GM12874 (cell line): ENCODE measurements around the gene ZBTB4.

Experiments
- TF ChIP-seq, protein P1 (sequence below): IDR thresholded peaks from 2 replicates; pipeline ENCODE4 v1.5.1; 2011; ENCODE audit warnings: low read depth, mild to moderate bottlenecking, control low read depth, low read length, moderate library complexity; ENCODE audit not compliant: insufficient read depth

The ZBTB4 gene

GRCh38 chr17:7425756-7426155 lies 53.7 kb downstream of the ZBTB4 start:
- TF ChIP-seq, protein P1, sequence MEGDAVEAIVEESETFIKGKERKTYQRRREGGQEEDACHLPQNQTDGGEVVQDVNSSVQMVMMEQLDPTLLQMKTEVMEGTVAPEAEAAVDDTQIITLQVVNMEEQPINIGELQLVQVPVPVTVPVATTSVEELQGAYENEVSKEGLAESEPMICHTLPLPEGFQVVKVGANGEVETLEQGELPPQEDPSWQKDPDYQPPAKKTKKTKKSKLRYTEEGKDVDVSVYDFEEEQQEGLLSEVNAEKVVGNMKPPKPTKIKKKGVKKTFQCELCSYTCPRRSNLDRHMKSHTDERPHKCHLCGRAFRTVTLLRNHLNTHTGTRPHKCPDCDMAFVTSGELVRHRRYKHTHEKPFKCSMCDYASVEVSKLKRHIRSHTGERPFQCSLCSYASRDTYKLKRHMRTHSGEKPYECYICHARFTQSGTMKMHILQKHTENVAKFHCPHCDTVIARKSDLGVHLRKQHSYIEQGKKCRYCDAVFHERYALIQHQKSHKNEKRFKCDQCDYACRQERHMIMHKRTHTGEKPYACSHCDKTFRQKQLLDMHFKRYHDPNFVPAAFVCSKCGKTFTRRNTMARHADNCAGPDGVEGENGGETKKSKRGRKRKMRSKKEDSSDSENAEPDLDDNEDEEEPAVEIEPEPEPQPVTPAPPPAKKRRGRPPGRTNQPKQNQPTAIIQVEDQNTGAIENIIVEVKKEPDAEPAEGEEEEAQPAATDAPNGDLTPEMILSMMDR, result no peak

- TF ChIP-seq, protein P1, result no peak
Observed at GRCh38 chr17:7425316-7425715, 54.1 kb downstream of the ZBTB4 start, which contains the start of gene SPEM2. Gene SPEM2 (plus strand): TSS chr17:7425616. CDS start chr17:7425689, 73 bp downstream.

DNA sequence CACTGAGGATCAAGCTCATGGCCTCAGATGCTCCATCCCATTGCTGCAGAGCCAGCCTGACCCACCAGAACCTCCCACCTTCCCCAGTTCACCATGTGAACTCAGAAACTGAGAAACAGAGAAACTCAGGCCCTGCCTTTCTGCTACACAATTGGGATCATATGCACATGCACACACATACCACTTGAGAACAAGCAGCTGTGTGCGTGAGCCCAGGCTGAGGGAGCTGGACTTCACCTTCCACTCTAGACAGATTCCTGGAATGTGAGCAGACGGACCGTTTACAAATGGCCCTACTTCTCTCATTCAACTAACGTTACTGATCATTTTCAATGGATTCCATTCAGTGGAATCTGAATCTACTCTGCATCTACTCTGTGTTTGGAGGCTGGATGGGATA lies 55.8 kb downstream of the ZBTB4 start:
- TF ChIP-seq, protein P1, result no peak

GRCh38 chr17:7421186-7421585 lies 58.2 kb downstream of the ZBTB4 start:
- TF ChIP-seq, protein P1, result no peak

DNA sequence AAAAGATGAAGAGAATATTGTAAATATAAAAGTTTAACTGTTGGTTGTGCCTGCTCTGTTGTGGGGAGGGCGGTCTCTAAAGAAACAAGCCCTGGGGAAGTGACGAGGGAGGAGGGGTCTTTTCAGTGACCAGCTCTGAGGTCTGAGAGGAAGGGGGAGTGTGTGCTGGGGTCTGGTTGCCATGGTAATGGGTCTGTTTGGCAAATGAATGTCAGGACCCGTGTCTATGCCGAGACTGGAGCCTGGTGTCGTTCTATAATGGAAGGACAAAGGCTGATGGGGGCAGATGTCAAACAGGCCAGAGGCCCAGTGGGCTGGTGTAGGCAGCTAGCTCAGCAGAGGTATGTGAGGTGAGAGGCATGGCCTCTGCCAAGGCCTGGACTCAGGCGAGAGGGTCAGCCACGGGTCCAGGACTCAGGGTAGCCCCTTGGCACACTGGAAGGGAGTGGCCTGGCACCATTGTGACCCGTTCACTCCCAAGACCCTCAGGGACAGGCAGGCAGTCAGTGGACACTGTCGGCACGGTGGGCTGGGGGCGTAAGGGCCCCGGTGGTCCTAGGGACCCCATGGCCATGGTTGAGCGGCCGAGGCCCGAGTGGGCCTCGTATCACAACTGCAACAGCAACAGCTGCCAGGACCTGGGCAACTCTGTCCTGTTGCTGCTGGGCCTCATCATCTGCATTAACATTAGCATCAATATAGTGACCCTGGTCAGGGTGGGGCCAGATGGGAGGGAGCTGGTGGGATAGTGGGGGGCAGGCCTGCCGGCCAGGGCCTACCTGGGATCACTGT lies 59.4 kb downstream of the ZBTB4 start, which contains the start of gene SPEM1:
Gene SPEM1 (plus strand): TSS at position 506 of the 792 bp plus-strand sequence. CDS start 61 bp downstream, at position 567.
- TF ChIP-seq, protein P1, result no peak

DNA sequence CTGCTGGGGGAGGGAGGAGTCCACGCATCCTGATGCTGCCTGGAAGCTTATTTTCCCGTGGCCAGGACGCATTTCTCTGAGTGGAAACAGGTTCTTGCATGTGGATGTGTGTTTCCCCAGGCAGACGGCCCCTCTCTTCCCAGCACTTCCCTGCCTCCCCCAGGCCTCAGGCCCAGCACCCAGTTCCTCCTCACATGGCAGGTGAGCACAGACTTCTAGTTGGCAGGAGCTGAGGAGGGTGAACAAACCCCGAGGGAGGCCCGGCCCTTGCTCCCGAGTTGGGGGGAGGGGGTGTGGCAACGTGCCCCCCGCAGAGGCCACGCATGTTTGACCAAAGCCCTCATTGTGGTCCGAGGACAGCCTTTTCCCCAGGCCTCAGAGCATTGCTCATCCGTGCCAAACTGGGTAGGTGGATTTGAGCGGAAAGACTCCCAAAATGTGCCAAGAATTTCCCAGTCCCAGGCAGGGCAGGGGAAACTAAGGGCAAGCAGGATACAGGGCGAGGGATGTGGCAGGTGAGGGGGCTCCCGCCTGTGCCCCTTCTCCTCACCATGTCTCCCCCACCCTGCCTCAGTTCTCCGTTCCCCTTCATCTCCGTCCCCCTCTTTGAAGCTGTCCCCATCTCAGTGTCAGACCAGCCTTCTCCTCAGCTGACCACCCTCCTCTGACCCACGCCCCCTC lies 60.8 kb downstream of the ZBTB4 start:
- TF ChIP-seq, protein P1, result no peak

GRCh38 chr17:7417056-7417655 lies 62.3 kb downstream of the ZBTB4 start:
- TF ChIP-seq, protein P1, result no peak
